ENCODE data around the gene TEX52.

Gene TEX52

DNA sequence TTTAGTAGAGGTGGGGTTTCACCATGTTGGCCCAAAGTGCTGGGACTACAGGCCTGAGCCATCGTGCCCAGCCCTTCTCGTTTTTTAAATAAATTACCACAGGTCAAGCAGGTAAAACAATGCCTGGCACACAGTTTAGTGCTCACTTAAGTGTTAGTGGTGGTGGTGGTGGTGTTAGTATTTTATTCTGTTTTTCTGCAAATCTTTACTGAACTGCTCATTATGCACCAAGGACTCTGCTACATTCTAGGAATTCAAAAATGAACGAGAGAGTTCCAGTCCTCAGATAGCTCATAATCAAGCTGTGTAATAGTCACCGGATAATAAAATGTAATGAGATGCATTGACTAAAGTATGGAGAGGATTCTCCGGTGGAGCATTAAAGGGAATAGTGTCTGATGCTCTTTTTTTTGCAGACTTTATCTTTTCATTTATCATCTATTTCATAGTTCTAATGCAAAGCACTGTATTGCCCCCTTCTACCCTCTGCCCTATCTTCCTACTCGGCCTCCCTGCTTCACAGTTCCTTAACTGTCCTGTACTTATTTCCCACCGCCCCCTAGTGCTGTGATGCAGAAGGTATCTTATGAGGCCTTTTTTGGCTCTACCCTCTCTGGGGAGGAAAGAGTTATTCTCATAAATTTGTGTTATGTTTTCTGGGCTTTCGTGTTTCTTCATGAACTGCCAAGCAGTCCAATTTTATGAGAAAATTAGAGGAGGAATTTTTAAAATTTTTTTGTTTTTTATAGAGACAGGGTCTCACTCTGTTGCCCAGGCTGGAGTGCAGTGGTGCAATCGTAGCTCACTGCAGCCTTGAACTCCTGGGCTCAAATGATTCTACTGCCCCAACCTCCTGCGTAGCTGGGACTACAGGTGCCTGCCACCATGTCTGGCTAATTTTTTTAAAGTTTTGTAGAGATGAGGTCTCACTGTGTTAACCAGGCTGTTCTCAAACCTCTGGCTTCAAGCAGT lies 43.3 kb downstream of the TEX52 start:
- TF ChIP-seq, protein P1, sequence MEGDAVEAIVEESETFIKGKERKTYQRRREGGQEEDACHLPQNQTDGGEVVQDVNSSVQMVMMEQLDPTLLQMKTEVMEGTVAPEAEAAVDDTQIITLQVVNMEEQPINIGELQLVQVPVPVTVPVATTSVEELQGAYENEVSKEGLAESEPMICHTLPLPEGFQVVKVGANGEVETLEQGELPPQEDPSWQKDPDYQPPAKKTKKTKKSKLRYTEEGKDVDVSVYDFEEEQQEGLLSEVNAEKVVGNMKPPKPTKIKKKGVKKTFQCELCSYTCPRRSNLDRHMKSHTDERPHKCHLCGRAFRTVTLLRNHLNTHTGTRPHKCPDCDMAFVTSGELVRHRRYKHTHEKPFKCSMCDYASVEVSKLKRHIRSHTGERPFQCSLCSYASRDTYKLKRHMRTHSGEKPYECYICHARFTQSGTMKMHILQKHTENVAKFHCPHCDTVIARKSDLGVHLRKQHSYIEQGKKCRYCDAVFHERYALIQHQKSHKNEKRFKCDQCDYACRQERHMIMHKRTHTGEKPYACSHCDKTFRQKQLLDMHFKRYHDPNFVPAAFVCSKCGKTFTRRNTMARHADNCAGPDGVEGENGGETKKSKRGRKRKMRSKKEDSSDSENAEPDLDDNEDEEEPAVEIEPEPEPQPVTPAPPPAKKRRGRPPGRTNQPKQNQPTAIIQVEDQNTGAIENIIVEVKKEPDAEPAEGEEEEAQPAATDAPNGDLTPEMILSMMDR (IDR thresholded peaks at IDR 0.05; ENCODE audit: extremely low read depth, missing control alignments) = peak; percentile 75
- DNase-seq (ENCODE audit: low spot score) = peak; percentile 73

DNA sequence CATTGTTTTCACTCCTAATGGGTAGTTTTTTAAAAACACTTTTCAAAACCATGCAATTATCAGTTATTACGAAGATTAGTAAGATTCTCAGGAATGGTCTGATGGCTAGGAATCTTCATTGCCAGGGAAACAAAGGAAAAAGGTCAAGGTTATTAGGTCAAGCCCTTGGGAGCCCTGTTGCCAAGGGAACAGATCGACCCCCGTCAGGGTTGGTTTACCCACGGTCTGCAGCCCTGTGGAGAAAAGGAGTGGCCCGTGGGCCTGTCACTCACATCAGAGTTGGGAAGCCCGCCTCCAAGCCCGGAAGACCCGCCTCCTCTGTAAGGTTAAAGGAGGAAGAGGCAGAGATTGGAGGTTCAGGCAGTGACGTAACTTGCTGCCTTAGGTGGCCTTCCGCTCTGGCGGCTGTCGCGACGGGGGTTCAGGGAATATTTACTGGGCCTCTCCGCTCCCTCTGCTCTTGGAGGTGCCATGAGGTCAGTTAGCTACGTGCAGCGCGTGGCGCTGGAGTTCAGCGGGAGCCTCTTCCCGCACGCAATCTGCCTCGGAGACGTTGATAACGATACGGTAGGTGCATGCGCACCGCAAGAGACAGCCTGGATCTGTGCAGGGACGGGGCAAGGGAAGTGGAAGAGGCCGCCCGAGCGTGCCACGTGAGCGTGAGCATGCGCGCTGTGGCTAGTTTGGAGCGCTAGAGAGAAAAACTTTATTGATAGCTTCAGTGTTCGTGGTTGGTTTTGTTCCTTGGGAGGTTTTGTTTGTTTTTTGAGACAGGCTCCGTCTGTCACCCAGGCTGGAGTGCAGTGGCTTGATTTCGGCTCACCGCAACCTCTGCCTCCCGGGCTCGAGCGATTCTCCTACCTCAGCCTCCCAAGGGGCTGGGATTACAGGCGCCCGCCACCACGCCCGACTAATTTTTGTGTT lies 44.3 kb downstream of the TEX52 start, which contains the start of gene ITFG2:
TSS of gene ITFG2 (plus strand) at position 379 of the 924 bp plus-strand sequence. CDS start at position 472, 93 bp downstream.
- peak; percentile 92 for DNase-seq (ENCODE audit: low spot score)
- TF ChIP-seq, protein P1 (IDR thresholded peaks at IDR 0.05; ENCODE audit: extremely low read depth, missing control alignments) = no peak

DNA sequence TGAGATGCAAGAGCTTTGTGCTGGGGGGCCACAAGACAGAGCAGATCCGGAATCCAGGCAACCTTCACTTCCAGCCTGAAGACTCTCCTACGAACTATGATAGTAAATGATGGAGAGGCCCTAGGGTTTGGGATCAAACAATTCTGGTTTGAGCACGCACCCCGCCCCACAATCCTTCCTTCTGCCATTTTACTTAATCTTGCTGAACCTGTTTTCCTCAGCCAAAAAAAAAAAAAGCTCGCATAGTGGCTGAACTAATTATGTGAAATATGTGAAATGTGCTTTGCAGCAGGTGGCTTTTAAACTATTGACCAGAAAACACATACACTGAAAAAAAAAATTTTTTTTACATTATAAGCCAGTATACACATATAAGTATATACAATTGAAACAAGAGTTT lies 45.0 kb downstream of the TEX52 start:
- no peak for DNase-seq (ENCODE audit: low spot score)
- TF ChIP-seq, protein P1 (IDR thresholded peaks at IDR 0.05; ENCODE audit: extremely low read depth, missing control alignments) = no peak

DNA sequence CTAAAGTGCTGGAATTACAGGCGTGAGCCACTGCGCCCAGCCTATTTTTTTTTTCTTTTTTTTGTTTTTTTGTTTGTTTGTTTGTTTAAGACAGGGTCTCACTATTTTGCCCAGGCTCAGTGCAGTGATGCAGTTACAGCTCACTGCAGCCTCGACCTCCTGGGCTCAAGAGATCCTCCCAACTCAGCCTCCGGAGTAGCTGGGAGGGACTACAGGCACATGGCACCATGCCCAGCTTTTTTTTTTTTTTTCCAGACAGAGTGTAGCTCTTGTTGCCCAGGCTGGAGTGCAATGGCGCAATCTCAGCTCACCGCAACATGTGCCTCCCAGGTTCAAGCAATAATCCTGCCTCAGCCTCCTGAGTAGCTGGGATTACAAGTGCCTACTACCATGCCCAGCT lies 50.1 kb downstream of the TEX52 start:
- DNase-seq (ENCODE audit: low spot score) = no peak
- TF ChIP-seq, protein P1 (IDR thresholded peaks at IDR 0.05; ENCODE audit: extremely low read depth, missing control alignments) = no peak

DNA sequence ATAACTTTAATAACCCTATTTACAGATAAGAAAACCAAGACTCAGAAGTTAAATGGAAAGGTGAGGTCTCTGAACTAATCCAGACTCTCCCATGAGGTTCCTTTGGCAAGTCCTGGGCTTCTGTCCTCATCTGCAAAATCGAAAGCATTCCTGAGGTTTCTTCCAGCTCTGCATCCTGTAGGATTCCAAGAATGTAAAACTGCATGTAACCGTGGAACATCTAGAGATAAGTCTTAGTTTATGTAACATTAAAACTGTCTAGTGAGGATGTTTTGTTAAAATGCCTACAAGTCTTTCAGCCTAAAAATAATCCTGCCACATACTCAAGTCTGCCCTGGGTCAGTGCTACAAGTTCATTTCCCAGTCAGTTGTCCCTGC lies 51.7 kb downstream of the TEX52 start:
- no peak for DNase-seq (ENCODE audit: low spot score)
- TF ChIP-seq, protein P1 (IDR thresholded peaks at IDR 0.05; ENCODE audit: extremely low read depth, missing control alignments) = no peak

DNA sequence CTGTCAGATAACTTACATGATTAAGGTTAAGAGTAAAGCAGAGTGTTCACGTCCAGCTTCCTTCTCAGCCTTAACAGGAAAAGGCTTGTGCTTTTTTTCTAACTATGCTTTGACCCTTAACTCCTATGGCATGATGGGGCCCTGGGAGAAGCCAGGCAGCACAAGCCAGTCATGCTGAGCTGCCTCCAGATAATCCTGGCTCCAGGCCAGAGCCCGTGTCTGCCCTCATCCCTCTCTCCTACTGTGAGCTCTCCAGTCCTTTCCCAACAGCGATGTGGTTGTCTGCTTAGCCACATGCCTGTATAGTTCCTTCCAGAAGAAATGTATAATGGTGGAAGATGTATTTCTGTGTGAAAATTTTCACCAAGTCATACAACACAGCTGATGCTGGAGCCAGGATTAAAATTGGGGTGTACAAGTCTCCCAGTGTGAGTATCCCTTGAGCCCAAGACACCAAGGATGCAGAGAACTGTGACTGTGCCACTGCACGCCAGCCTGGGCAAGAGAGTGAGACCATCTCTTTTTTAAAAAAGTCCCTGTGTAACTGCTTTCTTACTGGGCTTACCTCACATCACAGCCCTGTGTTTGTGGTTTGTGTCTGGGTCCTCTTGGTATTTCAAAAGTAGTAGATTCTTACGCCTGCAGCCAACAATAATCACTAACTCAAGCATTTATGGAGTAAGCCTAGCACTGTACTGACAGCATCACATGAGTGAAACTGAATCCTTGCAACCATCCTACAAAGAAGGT lies 52.3 kb downstream of the TEX52 start:
- TF ChIP-seq, protein P1 (IDR thresholded peaks at IDR 0.05; ENCODE audit: extremely low read depth, missing control alignments) = no peak
- no peak for DNase-seq (ENCODE audit: low spot score)

Data from GM20000 (cell line).